ENCODE results near the gene EFS. TPM values are rescaled to one million over a fixed set of nuclear protein-coding genes. Genes with fewer than 3 reads are reported as not detected.

Gene EFS
- polyA plus RNA-seq, 4 donors, result 0.54 to 11.5 (median 1.8) TPM

DNA sequence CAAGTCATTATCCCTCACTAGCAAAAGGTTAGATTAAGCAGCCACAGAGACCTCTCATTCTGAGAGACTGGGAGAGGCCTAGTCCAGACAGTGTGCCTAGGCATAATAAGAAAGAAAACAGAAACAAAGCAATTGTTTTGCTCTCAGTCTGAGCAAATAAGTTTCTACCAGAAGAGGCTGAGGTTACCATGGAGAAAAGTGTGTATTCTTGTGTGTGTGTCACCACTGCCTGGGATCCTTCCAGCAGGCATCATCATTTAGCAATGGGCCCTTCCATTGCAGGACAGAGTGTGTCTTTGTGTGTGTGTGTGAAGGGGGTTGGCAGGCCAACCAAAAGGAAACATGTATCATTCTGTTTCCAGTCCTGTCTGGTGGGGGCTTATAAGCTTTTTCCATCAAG, 3.7 kb downstream of the EFS start:
- FAIRE-seq (no peak), DNase-seq (no peak)
- no peak overlapping the region for H3K4me3 ChIP-seq (ENCODE audit: low read depth in 1 of 3, low read length in 3 of 3)
- H3K27me3 ChIP-seq (ENCODE audit: control insufficient read depth in 3 of 3, insufficient read depth in 3 of 3, low read length in 3 of 3), result peaks cover 6 to 13% (median 7%) of the 10 kb centered on the region in 3 donors
- H3K4me1 ChIP-seq (ENCODE audit: control insufficient read depth in 3 of 3, insufficient read depth in 2 of 3, low read depth in 1 of 3, low read length in 2 of 3), result peaks cover 0 to 6% (median 3%) of the 10 kb centered on the region in 3 donors
- peak overlapping the region in 1 of 3 donors; percentile 51 for H3K27ac ChIP-seq (ENCODE audit: low read depth in 1 of 3, low read length in 2 of 3)
- H3K36me3 ChIP-seq (ENCODE audit: control insufficient read depth in 3 of 3, insufficient read depth in 2 of 3, low read depth in 1 of 3, low read length in 3 of 3), result peaks cover 0 to 34% (median 0%) of the 10 kb centered on the region in 3 donors
- H3K9me3 ChIP-seq (ENCODE audit: control insufficient read depth in 2 of 2, insufficient read depth in 1 of 2, low read depth in 1 of 2, low read length in 1 of 2), result no peaks in the 10 kb centered on the region

DNA sequence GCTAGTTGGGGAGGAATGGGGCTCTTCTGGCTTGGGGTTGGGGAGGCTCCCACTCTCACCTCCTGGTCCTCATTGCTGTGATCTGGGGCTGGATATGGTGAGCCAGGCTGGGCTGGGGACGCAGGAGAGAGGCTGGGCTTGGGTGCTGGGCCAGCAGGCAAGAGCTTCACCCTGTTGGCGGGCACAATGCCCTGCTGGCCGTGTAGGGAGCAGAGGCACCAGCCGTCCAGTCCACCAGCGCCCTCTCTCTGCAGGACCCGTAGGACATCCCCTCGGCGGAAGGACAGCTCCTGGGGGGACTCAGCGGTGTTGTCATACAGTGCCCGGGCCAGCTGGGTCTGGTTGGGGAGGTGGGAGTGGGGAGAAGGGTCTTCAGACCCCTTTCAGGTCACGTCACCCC, 4.5 kb downstream of the EFS start:
- no peak overlapping the region for H3K27ac ChIP-seq (ENCODE audit: low read depth in 1 of 3, low read length in 2 of 3)
- no peak for DNase-seq
- no peaks in the 10 kb centered on the region for H3K9me3 ChIP-seq (ENCODE audit: control insufficient read depth in 2 of 2, insufficient read depth in 1 of 2, low read depth in 1 of 2, low read length in 1 of 2)
- no peak for FAIRE-seq
- peaks cover 0 to 34% (median 0%) of the 10 kb centered on the region in 3 donors for H3K36me3 ChIP-seq (ENCODE audit: control insufficient read depth in 3 of 3, insufficient read depth in 2 of 3, low read depth in 1 of 3, low read length in 3 of 3)
- 65 to 73% (median 70%) methylated on average over 11 of the region's 11 CpGs for WGBS, 3 donors
- no peak overlapping the region for H3K4me3 ChIP-seq (ENCODE audit: low read depth in 1 of 3, low read length in 3 of 3)
- H3K27me3 ChIP-seq (ENCODE audit: control insufficient read depth in 3 of 3, insufficient read depth in 3 of 3, low read length in 3 of 3), result peaks cover 5 to 7% (median 6%) of the 10 kb centered on the region in 3 donors
- H3K4me1 ChIP-seq (ENCODE audit: control insufficient read depth in 3 of 3, insufficient read depth in 2 of 3, low read depth in 1 of 3, low read length in 2 of 3), result peaks cover 0 to 6% (median under 1%) of the 10 kb centered on the region in 3 donors

DNA sequence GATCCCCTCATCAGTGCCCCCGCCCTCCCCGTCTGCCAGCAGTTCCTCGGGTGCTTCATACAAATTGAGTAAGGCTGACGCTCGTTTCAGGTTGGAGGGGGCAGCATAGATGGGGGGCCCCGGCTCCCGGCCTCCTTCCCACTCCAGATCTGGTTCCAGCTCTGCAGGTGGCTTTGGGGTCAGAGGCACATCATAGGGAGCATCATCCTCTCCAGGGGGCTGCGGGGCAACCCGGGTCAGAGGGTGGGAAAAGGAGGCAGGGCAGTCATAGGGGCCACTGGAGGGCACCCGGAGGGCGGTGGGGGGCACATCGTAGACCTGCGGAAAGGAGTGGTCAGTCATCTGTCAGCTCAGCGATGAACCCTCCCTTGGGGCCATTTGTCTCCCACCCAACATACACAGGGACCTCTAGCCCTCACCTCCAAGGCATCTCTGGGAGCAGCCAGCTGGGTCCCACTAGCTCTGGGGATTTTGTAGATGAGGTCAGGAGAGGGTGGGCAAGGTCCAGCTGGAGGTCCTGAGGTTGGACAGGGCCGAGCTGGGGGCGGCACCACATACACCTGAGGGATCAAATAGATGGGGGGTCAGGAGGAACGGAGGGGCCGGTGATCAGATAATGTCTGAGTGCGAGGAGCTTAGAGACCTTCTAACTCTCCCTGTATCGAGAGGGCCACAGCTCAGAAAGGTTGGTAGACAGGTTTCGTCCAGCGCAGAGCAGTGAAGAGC, 5.1 kb downstream of the EFS start:
- H3K4me1 ChIP-seq (ENCODE audit: control insufficient read depth in 3 of 3, insufficient read depth in 2 of 3, low read depth in 1 of 3, low read length in 2 of 3), result peaks cover 0 to 5% (median 0%) of the 10 kb centered on the region in 3 donors
- H3K4me3 ChIP-seq (ENCODE audit: low read depth in 1 of 3, low read length in 3 of 3), result no peak overlapping the region
- no peak overlapping the region for H3K27ac ChIP-seq (ENCODE audit: low read depth in 1 of 3, low read length in 2 of 3)
- FAIRE-seq (no peak), DNase-seq (no peak)
- peaks cover 0 to 34% (median 0%) of the 10 kb centered on the region in 3 donors for H3K36me3 ChIP-seq (ENCODE audit: control insufficient read depth in 3 of 3, insufficient read depth in 2 of 3, low read depth in 1 of 3, low read length in 3 of 3)
- H3K9me3 ChIP-seq (ENCODE audit: control insufficient read depth in 2 of 2, insufficient read depth in 1 of 2, low read depth in 1 of 2, low read length in 1 of 2), result no peaks in the 10 kb centered on the region
- 82 to 87% (median 84%) methylated on average over 22 of the region's 22 CpGs for WGBS, 3 donors
- peaks cover 0 to 5% (median 5%) of the 10 kb centered on the region in 3 donors for H3K27me3 ChIP-seq (ENCODE audit: control insufficient read depth in 3 of 3, insufficient read depth in 3 of 3, low read length in 3 of 3)

DNA sequence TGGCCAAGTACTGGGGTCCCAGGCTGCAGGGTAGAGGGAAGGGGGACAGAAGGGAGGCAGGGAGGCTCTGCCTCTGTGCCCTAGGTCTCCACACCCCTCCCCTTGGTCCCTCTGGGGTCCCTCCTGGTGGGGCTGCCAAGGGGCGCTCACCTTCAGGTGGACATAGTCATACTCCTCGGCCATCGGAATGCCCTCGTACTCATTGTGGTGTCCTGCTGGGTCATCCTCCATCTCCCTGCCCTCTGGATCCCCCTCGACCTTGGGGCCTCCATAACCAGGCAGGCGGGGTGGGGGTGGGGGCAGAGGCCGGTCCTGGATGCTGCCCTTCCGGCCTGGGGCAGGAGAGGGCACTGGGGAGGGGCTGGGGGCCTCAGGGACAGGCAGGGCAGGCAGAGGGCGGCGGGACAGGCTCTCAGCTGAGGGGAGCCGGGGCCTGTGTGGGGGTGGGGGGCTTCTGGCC, 5.8 kb downstream of the EFS start:
- H3K9me3 ChIP-seq (ENCODE audit: control insufficient read depth in 2 of 2, insufficient read depth in 1 of 2, low read depth in 1 of 2, low read length in 1 of 2), result no peaks in the 10 kb centered on the region
- FAIRE-seq (no peak), DNase-seq (no peak)
- peaks cover 0 to under 1% (median 0%) of the 10 kb centered on the region in 3 donors for H3K4me1 ChIP-seq (ENCODE audit: control insufficient read depth in 3 of 3, insufficient read depth in 2 of 3, low read depth in 1 of 3, low read length in 2 of 3)
- peaks cover 0 to 34% (median 0%) of the 10 kb centered on the region in 3 donors for H3K36me3 ChIP-seq (ENCODE audit: control insufficient read depth in 3 of 3, insufficient read depth in 2 of 3, low read depth in 1 of 3, low read length in 3 of 3)
- peaks cover 0 to 4% (median 3%) of the 10 kb centered on the region in 3 donors for H3K27me3 ChIP-seq (ENCODE audit: control insufficient read depth in 3 of 3, insufficient read depth in 3 of 3, low read length in 3 of 3)
- no peak overlapping the region for H3K27ac ChIP-seq (ENCODE audit: low read depth in 1 of 3, low read length in 2 of 3)
- H3K4me3 ChIP-seq (ENCODE audit: low read depth in 1 of 3, low read length in 3 of 3), result no peak overlapping the region
- 57 to 79% (median 73%) methylated on average over 8 to 11 of the region's 11 CpGs for WGBS, 3 donors

DNA sequence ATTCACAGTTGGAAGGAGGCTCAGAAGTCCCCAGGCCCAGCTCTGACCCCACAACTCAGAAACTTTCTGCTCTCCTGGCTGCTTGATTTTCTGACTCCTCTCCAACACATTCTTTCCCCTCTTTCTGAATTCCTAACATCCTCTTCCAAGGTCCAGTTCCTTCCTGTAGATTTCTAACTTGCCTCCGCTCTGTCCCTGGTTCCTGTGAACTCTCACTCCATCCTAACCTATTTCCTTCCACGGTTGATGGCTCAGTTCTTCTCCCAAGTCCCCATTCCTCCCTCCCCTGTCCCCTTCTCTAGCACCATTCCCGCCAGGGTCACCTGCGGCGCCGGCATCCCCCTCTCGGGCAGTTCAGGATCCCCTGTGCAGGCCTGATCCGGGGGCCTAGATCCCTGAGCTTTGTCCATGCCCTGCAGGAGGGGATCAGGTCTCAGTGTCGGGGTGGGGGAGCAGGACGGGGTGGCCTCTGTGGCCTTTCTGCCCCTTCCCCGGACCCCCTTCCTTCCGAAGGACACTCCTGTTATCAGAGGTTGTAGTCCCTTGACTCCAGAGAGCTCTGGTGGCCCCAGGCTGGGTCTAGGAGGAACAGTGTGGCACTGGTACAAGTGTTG, 6.3 kb downstream of the EFS start:
- no peak for FAIRE-seq

GRCh38 chr14:23358042-23358441, 6.9 kb downstream of the EFS start:
- Histone ChIP-seq H3K36me3 (ENCODE audit: control insufficient read depth in 3 of 3, insufficient read depth in 2 of 3, low read depth in 1 of 3, low read length in 3 of 3) (peaks cover 0 to 30% (median 0%) of the 10 kb centered on the region in 3 donors), H3K4me3 (ENCODE audit: low read depth in 1 of 3, low read length in 3 of 3) (no peak overlapping the region), H3K27ac (ENCODE audit: low read depth in 1 of 3, low read length in 2 of 3) (no peak overlapping the region), H3K9me3 (ENCODE audit: control insufficient read depth in 2 of 2, insufficient read depth in 1 of 2, low read depth in 1 of 2, low read length in 1 of 2) (no peaks in the 10 kb centered on the region), H3K4me1 (ENCODE audit: control insufficient read depth in 3 of 3, insufficient read depth in 2 of 3, low read depth in 1 of 3, low read length in 2 of 3) (peaks cover 0 to 3% (median 0%) of the 10 kb centered on the region in 3 donors), H3K27me3 (ENCODE audit: control insufficient read depth in 3 of 3, insufficient read depth in 3 of 3, low read length in 3 of 3) (peaks cover 0 to 10% (median 4%) of the 10 kb centered on the region in 3 donors)
- no peak for FAIRE-seq
- DNase-seq, result no peak
- WGBS, 3 donors, result 81 to 86% (median 84%) methylated on average over 3 of the region's 3 CpGs

More for the DNA sequence above, 6.3 kb downstream of the EFS start:
- peaks cover 0 to 5% (median 4%) of the 10 kb centered on the region in 3 donors for H3K27me3 ChIP-seq (ENCODE audit: control insufficient read depth in 3 of 3, insufficient read depth in 3 of 3, low read length in 3 of 3)
- DNase-seq, result no peak
- H3K36me3 ChIP-seq (ENCODE audit: control insufficient read depth in 3 of 3, insufficient read depth in 2 of 3, low read depth in 1 of 3, low read length in 3 of 3), result peaks cover 0 to 34% (median 0%) of the 10 kb centered on the region in 3 donors
- no peak overlapping the region for H3K27ac ChIP-seq (ENCODE audit: low read depth in 1 of 3, low read length in 2 of 3)
- no peak overlapping the region for H3K4me3 ChIP-seq (ENCODE audit: low read depth in 1 of 3, low read length in 3 of 3)
- WGBS, 3 donors, result 83 to 89% (median 85%) methylated on average over 12 of the region's 12 CpGs
- H3K9me3 ChIP-seq (ENCODE audit: control insufficient read depth in 2 of 2, insufficient read depth in 1 of 2, low read depth in 1 of 2, low read length in 1 of 2), result no peaks in the 10 kb centered on the region
- no peaks in the 10 kb centered on the region for H3K4me1 ChIP-seq (ENCODE audit: control insufficient read depth in 3 of 3, insufficient read depth in 2 of 3, low read depth in 1 of 3, low read length in 2 of 3)

DNA sequence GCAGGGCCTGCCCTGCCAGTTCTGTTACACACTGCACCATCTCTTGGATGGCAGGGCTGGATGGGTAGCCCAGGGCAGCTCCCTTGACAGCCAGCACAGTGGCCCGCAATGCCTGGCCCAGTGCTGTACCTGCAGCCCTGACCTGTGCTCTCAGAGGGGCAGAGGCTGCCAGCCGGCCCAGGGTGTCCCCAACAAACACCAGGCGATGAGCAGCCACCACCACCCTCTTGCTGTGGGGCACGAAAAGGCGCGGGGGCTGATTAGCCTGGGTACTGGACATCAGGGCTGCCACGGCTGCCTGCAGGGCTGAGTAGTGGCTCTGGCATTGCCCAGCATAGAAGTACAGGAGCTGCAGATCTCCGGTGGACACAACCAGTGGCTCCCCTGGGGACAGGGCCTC, 7.7 kb downstream of the EFS start:
- Histone ChIP-seq H3K4me3 (ENCODE audit: low read depth in 1 of 3, low read length in 3 of 3) (no peak overlapping the region), H3K36me3 (ENCODE audit: control insufficient read depth in 3 of 3, insufficient read depth in 2 of 3, low read depth in 1 of 3, low read length in 3 of 3) (peaks cover 0 to 30% (median 0%) of the 10 kb centered on the region in 3 donors), H3K4me1 (ENCODE audit: control insufficient read depth in 3 of 3, insufficient read depth in 2 of 3, low read depth in 1 of 3, low read length in 2 of 3) (peaks cover 0 to 5% (median 0%) of the 10 kb centered on the region in 3 donors), H3K27ac (ENCODE audit: low read depth in 1 of 3, low read length in 2 of 3) (no peak overlapping the region), H3K9me3 (ENCODE audit: control insufficient read depth in 2 of 2, insufficient read depth in 1 of 2, low read depth in 1 of 2, low read length in 1 of 2) (no peaks in the 10 kb centered on the region), H3K27me3 (ENCODE audit: control insufficient read depth in 3 of 3, insufficient read depth in 3 of 3, low read length in 3 of 3) (peaks cover 0 to 10% (median 4%) of the 10 kb centered on the region in 3 donors)
- no peak for DNase-seq
- WGBS, 3 donors, result 84 to 91% (median 87%) methylated on average over 8 of the region's 8 CpGs
- FAIRE-seq, result no peak

DNA sequence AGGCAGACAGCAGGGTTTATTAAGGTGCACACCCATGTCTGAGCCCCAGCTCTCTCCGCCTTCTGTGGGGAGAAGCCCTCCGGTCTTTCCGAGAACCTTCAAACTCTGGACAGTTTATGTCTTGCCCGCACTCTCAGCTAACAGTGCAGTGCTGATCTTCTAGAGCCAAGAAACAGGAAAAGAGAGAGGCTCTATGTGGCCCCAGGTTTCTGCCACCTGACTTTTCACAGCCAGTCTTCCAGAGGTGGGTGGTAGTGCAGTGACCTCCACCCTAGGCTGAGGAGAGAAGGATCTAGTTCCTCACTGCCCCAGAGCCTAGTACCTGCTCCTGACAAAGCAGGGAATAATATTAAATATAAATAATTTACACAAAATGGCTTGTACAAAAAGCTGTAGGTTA, 8.3 kb downstream of the EFS start:
- Histone ChIP-seq H3K36me3 (ENCODE audit: control insufficient read depth in 3 of 3, insufficient read depth in 2 of 3, low read depth in 1 of 3, low read length in 3 of 3) (peaks cover 0 to 30% (median 0%) of the 10 kb centered on the region in 3 donors), H3K9me3 (ENCODE audit: control insufficient read depth in 2 of 2, insufficient read depth in 1 of 2, low read depth in 1 of 2, low read length in 1 of 2) (no peaks in the 10 kb centered on the region), H3K27ac (ENCODE audit: low read depth in 1 of 3, low read length in 2 of 3) (no peak overlapping the region), H3K4me1 (ENCODE audit: control insufficient read depth in 3 of 3, insufficient read depth in 2 of 3, low read depth in 1 of 3, low read length in 2 of 3) (peaks cover 0 to 5% (median 0%) of the 10 kb centered on the region in 3 donors), H3K4me3 (ENCODE audit: low read depth in 1 of 3, low read length in 3 of 3) (no peak overlapping the region), H3K27me3 (ENCODE audit: control insufficient read depth in 3 of 3, insufficient read depth in 3 of 3, low read length in 3 of 3) (peaks cover 0 to 14% (median 7%) of the 10 kb centered on the region in 3 donors)
- FAIRE-seq, result no peak
- no peak for DNase-seq
- WGBS, 3 donors, result 92 to 100% (median 95%) methylated on average over 4 of the region's 4 CpGs
